SK-N-SH (cell line): Measurements from ENCODE around the gene MBNL1.

Experiments
- EP300 ChIP-seq, 2 experiments: IDR thresholded peaks; 2 replicates each; pipeline versions ENCODE4 v1.4.0 to v1.6.1; 2012; ENCODE audit warnings: borderline replicate concordance in 1 of 2, low read depth in 1 of 2, low read length in 1 of 2
- EZH2phosphoT487 ChIP-seq: fragments of 200-600 bp; sonication (generic); IDR thresholded peaks from 2 replicates; pipeline ENCODE4 v1.6.1; 2017; ENCODE audit warnings: low read depth, mixed run types, mild to moderate bottlenecking, antibody characterized with exemption, moderate library complexity, borderline replicate concordance
- FOXM1 ChIP-seq: IDR thresholded peaks from 2 replicates; pipeline ENCODE4 v1.4.0; 2012; ENCODE audit warnings: low read depth, mild to moderate bottlenecking
- GABPA ChIP-seq: IDR thresholded peaks from 2 replicates; pipeline ENCODE4 v1.4.0; 2012; ENCODE audit warnings: low read depth, mild to moderate bottlenecking
- JUND ChIP-seq: IDR thresholded peaks from 2 replicates; pipeline ENCODE4 v1.4.0; 2012
- POLR2AphosphoS5 ChIP-seq: IDR thresholded peaks from 2 replicates; pipeline ENCODE4 v1.6.1; 2012; ENCODE audit warnings: low read depth, low read length
- RAD21 ChIP-seq: IDR thresholded peaks from 2 replicates; pipeline ENCODE4 v1.6.1; 2012; ENCODE audit warnings: mild to moderate bottlenecking, low read length
- SMC3 ChIP-seq: IDR thresholded peaks from 2 replicates; pipeline ENCODE4 v1.6.1; 2012; ENCODE audit warnings: low read depth, low read length, improper control_type of control experiment
- TF ChIP-seq, protein P1 (sequence below): fragments of 200-600 bp; sonication (generic); IDR thresholded peaks from 2 replicates; pipeline ENCODE4 v1.6.1; 2017; ENCODE audit warnings: antibody characterized with exemption, mild to moderate bottlenecking, moderate library complexity
- TF ChIP-seq, protein P2 (sequence below): fragments of 150-350 bp; IDR thresholded peaks from 2 replicates; pipeline ENCODE4 v1.6.1; 2016; ENCODE audit warnings: mild to moderate bottlenecking, low read depth, low read length

- TF ChIP-seq EZH2phosphoT487 (no peak), RAD21 (no peak), EP300 (IDR thresholded peaks at IDR 0.05; ENCODE audit: borderline replicate concordance in 1 of 2, low read depth in 1 of 2, low read length in 1 of 2) (no peak), FOXM1 (no peak), POLR2AphosphoS5 (no peak), GABPA (no peak), JUND (0 out of 2 replicates have a peak, but pooled peaks have one; percentile 10), SMC3 (no peak)
- TF ChIP-seq, protein P1, sequence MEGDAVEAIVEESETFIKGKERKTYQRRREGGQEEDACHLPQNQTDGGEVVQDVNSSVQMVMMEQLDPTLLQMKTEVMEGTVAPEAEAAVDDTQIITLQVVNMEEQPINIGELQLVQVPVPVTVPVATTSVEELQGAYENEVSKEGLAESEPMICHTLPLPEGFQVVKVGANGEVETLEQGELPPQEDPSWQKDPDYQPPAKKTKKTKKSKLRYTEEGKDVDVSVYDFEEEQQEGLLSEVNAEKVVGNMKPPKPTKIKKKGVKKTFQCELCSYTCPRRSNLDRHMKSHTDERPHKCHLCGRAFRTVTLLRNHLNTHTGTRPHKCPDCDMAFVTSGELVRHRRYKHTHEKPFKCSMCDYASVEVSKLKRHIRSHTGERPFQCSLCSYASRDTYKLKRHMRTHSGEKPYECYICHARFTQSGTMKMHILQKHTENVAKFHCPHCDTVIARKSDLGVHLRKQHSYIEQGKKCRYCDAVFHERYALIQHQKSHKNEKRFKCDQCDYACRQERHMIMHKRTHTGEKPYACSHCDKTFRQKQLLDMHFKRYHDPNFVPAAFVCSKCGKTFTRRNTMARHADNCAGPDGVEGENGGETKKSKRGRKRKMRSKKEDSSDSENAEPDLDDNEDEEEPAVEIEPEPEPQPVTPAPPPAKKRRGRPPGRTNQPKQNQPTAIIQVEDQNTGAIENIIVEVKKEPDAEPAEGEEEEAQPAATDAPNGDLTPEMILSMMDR = no peak
- TF ChIP-seq, protein P2, sequence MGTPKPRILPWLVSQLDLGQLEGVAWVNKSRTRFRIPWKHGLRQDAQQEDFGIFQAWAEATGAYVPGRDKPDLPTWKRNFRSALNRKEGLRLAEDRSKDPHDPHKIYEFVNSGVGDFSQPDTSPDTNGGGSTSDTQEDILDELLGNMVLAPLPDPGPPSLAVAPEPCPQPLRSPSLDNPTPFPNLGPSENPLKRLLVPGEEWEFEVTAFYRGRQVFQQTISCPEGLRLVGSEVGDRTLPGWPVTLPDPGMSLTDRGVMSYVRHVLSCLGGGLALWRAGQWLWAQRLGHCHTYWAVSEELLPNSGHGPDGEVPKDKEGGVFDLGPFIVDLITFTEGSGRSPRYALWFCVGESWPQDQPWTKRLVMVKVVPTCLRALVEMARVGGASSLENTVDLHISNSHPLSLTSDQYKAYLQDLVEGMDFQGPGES = no peak
Observed at GRCh38 chr3:152236716-152237115, 32.0 kb upstream of the MBNL1 start.
